ENCODE results near the gene TMEM205. TPM values are rescaled to one million over a fixed set of nuclear protein-coding genes. Genes with fewer than 3 reads are reported as not detected.

TMEM205 gene
- total and polyA plus RNA-seq, 2 experiments from 2014 or later, result 123 to 293 TPM

GRCh38 chr19:11356676-11357550 lies 10.8 kb upstream of the TMEM205 start (continued):
- TF ChIP-seq ZNF462 (CRISPR knock-in tag; IDR thresholded peaks at IDR 0.05), result no peak
- TF ChIP-seq ZNF114 (CRISPR knock-in tag; IDR thresholded peaks at IDR 0.05), result no peak
- TF ChIP-seq EZH2phosphoT487 (IDR thresholded peaks at IDR 0.05; ENCODE audit: unreplicated experiment), result no peak

GRCh38 chr19:11356074-11356397 lies 10.0 kb upstream of the TMEM205 start:
- peaks cover 42% of the 10 kb centered on the region for H3K27me3 Mint-ChIP-seq (ENCODE audit: insufficient read depth, low read depth, poor library complexity)
- ATAC-seq (no peak), DNase-seq (ENCODE audit: low spot score) (no peak)
- no peaks in the 10 kb centered on the region for H4K20me1 ChIP-seq (replicated peaks; ENCODE audit: insufficient read depth)
- H3K4me1 ChIP-seq (ENCODE audit: insufficient read depth), result peaks cover 15% of the 10 kb centered on the region
- H3K4me2 ChIP-seq, result peak overlapping the region; percentile 81
- no peaks in the 10 kb centered on the region; the same call in 2 of the 3 replicates for H3K9me3 Mint-ChIP-seq
- no peak overlapping the region for H2AFZ ChIP-seq
- H3F3A ChIP-seq (replicated peaks; ENCODE audit: low read depth), result no peaks in the 10 kb centered on the region
- H3K27ac ChIP-seq (ENCODE audit: low read depth), result no peak overlapping the region
- H3K4me3 Mint-ChIP-seq, result peak overlapping the region; percentile 77
- no peaks in the 10 kb centered on the region for H3K9me2 ChIP-seq (ENCODE audit: insufficient read depth)
- H3K4me3 ChIP-seq, result peak overlapping the region; percentile 62
- H3K4me1 Mint-ChIP-seq, result peaks cover 21% of the 10 kb centered on the region
- no peaks in the 10 kb centered on the region for H3K79me2 ChIP-seq (replicated peaks; ENCODE audit: insufficient read depth)
- H3K36me3 Mint-ChIP-seq (ENCODE audit: low read depth), result no peaks in the 10 kb centered on the region; the same call in 2 of the 3 replicates
- no peak overlapping the region for H3K27ac Mint-ChIP-seq
- peaks cover 5% of the 10 kb centered on the region; the same call in 1 of the 2 replicates for H3K27me3 ChIP-seq (ENCODE audit: insufficient read depth)
- H3K36me3 ChIP-seq (ENCODE audit: insufficient read depth), result no peaks in the 10 kb centered on the region
- TF ChIP-seq CREB1 (CRISPR knock-in tag; IDR thresholded peaks at IDR 0.05; ENCODE audit: low read depth) (no peak), ZNF462 (CRISPR knock-in tag; IDR thresholded peaks at IDR 0.05) (no peak)

Data from GM23338 (cell line).